SK-N-SH (cell line): ENCODE data around the gene PHF20. TPM values are rescaled to one million over a fixed set of nuclear protein-coding genes. Genes with fewer than 3 reads are reported as not detected.

Experiments
- CTCF ChIA-PET: fragments of 300-600, 350-600 bp; formaldehyde crosslinking; extraction: SDS; loops from one replicate; lab custom pipeline; 2021; lab: Yijun Ruan, JAX
- POLR2A ChIA-PET: fragments of 350-600 bp; sonication (Branson Sonifier 250); formaldehyde crosslinking; extraction: SDS; loops from one replicate; lab custom pipeline; 2020; ENCODE audit warnings: antibody characterized with exemption, inconsistent platforms; lab: Yijun Ruan, JAX
- DNase-seq: peaks from one replicate; pipeline ENCODE4 v3.0.0; 2012
- H2AFZ ChIP-seq: fragments of 200-600 bp; sonication (generic); 2 replicates; pipeline ENCODE4 v1.8.1; 2016; ENCODE audit warnings: antibody characterized with exemption, mild to moderate bottlenecking, low read depth
- H3F3A ChIP-seq: fragments of 200-600 bp; sonication (generic); replicated peaks from 2 replicates; pipeline ENCODE3; 2016; ENCODE audit warnings: antibody characterized with exemption, mild to moderate bottlenecking; ENCODE audit not compliant: insufficient read depth
- H3K27ac ChIP-seq, 2 experiments: fragments of 200-500 bp in 1 of 2; fragments of 200-600 bp in 1 of 2; sonication (Bioruptor generic) in 1 of 2; sonication (generic), shearing (Covaris generic) in 1 of 2; 2 replicates each; pipeline versions ENCODE4 v1.5.1 to v1.6.1; 2014 to 2016; ENCODE audit warnings: low read depth in 2 of 2, inconsistent platforms in 1 of 2, low read length in 1 of 2, mild to moderate bottlenecking in 1 of 2, mixed read lengths in 1 of 2
- H3K27me3 ChIP-seq: fragments of 200-600 bp; sonication (generic), shearing (Covaris generic); 2 replicates; pipeline ENCODE4 v1.6.1; 2016; ENCODE audit warnings: mixed run types; ENCODE audit not compliant: insufficient read depth
- H3K36me3 ChIP-seq, 2 experiments: fragments of 200-500 bp in 1 of 2; fragments of 200-600 bp in 1 of 2; sonication (Bioruptor generic) in 1 of 2; sonication (generic) in 1 of 2; replicated peaks in 1 of 2; 2 replicates each; pipeline versions ENCODE3 to v1.5.1; 2014 to 2016; ENCODE audit warnings: low read length in 1 of 2, mild to moderate bottlenecking in 1 of 2; ENCODE audit not compliant: insufficient read depth in 2 of 2, control insufficient read depth in 1 of 2
- H3K4me1 ChIP-seq, 2 experiments: fragments of 200-500 bp in 1 of 2; fragments of 200-600 bp in 1 of 2; sonication (Bioruptor generic) in 1 of 2; sonication (generic), shearing (Covaris generic) in 1 of 2; 2 replicates each; pipeline versions ENCODE4 v1.5.1 to v1.6.1; 2014 to 2016; ENCODE audit warnings: low read depth in 1 of 2, low read length in 1 of 2, mixed run types in 1 of 2; ENCODE audit not compliant: insufficient read depth in 2 of 2, control insufficient read depth in 1 of 2
- H3K4me2 ChIP-seq: fragments of 200-600 bp; sonication (generic), shearing (Covaris generic); 2 replicates; pipeline ENCODE4 v1.6.1; 2017; ENCODE audit warnings: mixed run types
- H3K4me3 ChIP-seq, 2 experiments: fragments of 200-500 bp in 1 of 2; fragments of 200-600 bp in 1 of 2; sonication (Bioruptor generic) in 1 of 2; sonication (generic), shearing (Covaris generic) in 1 of 2; 2 replicates each; pipeline versions ENCODE4 v1.5.1 to v1.8.1; 2014 to 2016; ENCODE audit warnings: low read depth in 2 of 2, inconsistent platforms in 1 of 2, low read length in 1 of 2, mild to moderate bottlenecking in 1 of 2, mixed read lengths in 1 of 2, moderate library complexity in 1 of 2
- H3K79me2 ChIP-seq: fragments of 200-600 bp; sonication (generic); 2 replicates; pipeline ENCODE4 v1.8.1; 2017; ENCODE audit warnings: mild to moderate bottlenecking; ENCODE audit not compliant: insufficient read depth
- H3K9ac ChIP-seq: fragments of 200-600 bp; sonication (generic); 2 replicates; pipeline ENCODE4 v1.6.1; 2017; ENCODE audit warnings: mixed run types
- H3K9me2 ChIP-seq: fragments of 200-600 bp; sonication (generic); 2 replicates; pipeline ENCODE4 v1.6.1; 2017; ENCODE audit warnings: mixed run types
- H3K9me3 ChIP-seq: fragments of 200-600 bp; sonication (generic); 2 replicates; pipeline ENCODE4 v1.6.1; 2017; ENCODE audit warnings: mixed run types, mild to moderate bottlenecking, moderate library complexity
- H4K20me1 ChIP-seq: fragments of 200-600 bp; sonication (generic); 2 replicates; pipeline ENCODE4 v1.6.1; 2017; ENCODE audit warnings: mild to moderate bottlenecking, mixed run types; ENCODE audit not compliant: insufficient read depth
- CTCF ChIP-seq: fragments of 200-600 bp; sonication (generic); IDR thresholded peaks from 2 replicates; pipeline ENCODE4 v1.6.1; 2017; ENCODE audit warnings: antibody characterized with exemption, mild to moderate bottlenecking, moderate library complexity
- EZH2phosphoT487 ChIP-seq: fragments of 200-600 bp; sonication (generic); IDR thresholded peaks from 2 replicates; pipeline ENCODE4 v1.6.1; 2017; ENCODE audit warnings: low read depth, mixed run types, mild to moderate bottlenecking, antibody characterized with exemption, moderate library complexity, borderline replicate concordance
- GABPA ChIP-seq: IDR thresholded peaks from 2 replicates; pipeline ENCODE4 v1.4.0; 2012; ENCODE audit warnings: low read depth, mild to moderate bottlenecking
- IRF3 ChIP-seq: fragments of 150-350 bp; IDR thresholded peaks from 2 replicates; pipeline ENCODE4 v1.6.1; 2016; ENCODE audit warnings: mild to moderate bottlenecking, low read depth, low read length
- NFIC ChIP-seq: IDR thresholded peaks from 2 replicates; pipeline ENCODE4 v1.4.0; 2012; ENCODE audit warnings: borderline replicate concordance
- NRF1 ChIP-seq: IDR thresholded peaks from 2 replicates; pipeline ENCODE4 v1.6.1; 2012; ENCODE audit warnings: low read depth, mild to moderate bottlenecking, low read length
- RAD21 ChIP-seq: IDR thresholded peaks from 2 replicates; pipeline ENCODE4 v1.6.1; 2012; ENCODE audit warnings: mild to moderate bottlenecking, low read length
- RCOR1 ChIP-seq: fragments of 150-350 bp; IDR thresholded peaks from 2 replicates; pipeline ENCODE4 v1.6.1; 2017; ENCODE audit warnings: antibody characterized with exemption, low read length
- REST ChIP-seq: IDR thresholded peaks from 2 replicates; pipeline ENCODE4 v1.6.1; 2012; ENCODE audit warnings: mild to moderate bottlenecking, low read depth, low read length, moderate library complexity
- RFX5 ChIP-seq: IDR thresholded peaks from 2 replicates; pipeline ENCODE4 v1.6.1; 2012; ENCODE audit warnings: mild to moderate bottlenecking, improper control_type of control experiment, low read length
- RXRA ChIP-seq: IDR thresholded peaks from 2 replicates; pipeline ENCODE4 v1.4.0; 2012; ENCODE audit warnings: low read depth, mild to moderate bottlenecking, borderline replicate concordance
- SIN3A ChIP-seq: IDR thresholded peaks from 2 replicates; pipeline ENCODE4 v1.6.1; 2012; ENCODE audit warnings: low read depth, mild to moderate bottlenecking, low read length, moderate library complexity, borderline replicate concordance
- TAF1 ChIP-seq: IDR thresholded peaks from 2 replicates; pipeline ENCODE4 v1.6.1; 2012; ENCODE audit warnings: low read depth, mild to moderate bottlenecking, low read length, moderate library complexity, borderline replicate concordance
- TCF12 ChIP-seq: IDR thresholded peaks from 2 replicates; pipeline ENCODE4 v1.4.0; 2012
- TEAD4 ChIP-seq: IDR thresholded peaks from 2 replicates; pipeline ENCODE4 v1.4.0; 2012; ENCODE audit warnings: mild to moderate bottlenecking, borderline replicate concordance; ENCODE audit not compliant: insufficient read depth
- YY1 ChIP-seq: IDR thresholded peaks from 2 replicates; pipeline ENCODE4 v1.4.0; 2012; ENCODE audit warnings: low read depth, mild to moderate bottlenecking
- WGBS: methylation state at CpG from one replicate; pipeline ENCODE4 v1.1.6; 2017; ENCODE audit warnings: low lambda C conversion rate; 5-methylcytosine and 5-hydroxymethylcytosine counted together
- polyA plus RNA-seq, 3 experiments: library from polyadenylated mRNA; depleted of rRNA; stranded (reverse); fragments of >200 nt; gene quantifications; 2 replicates each; pipeline ENCODE4 v1.2.3, GENCODE V29; 2012
- TF ChIP-seq, protein P1 (sequence below): IDR thresholded peaks from 2 replicates; pipeline ENCODE4 v1.4.0; 2012; ENCODE audit warnings: low read depth, borderline replicate concordance

Gene PHF20
- polyA plus RNA-seq, 1 of the 3 experiments (the other 2 are of a cell fraction) = 23.8 TPM

DNA sequence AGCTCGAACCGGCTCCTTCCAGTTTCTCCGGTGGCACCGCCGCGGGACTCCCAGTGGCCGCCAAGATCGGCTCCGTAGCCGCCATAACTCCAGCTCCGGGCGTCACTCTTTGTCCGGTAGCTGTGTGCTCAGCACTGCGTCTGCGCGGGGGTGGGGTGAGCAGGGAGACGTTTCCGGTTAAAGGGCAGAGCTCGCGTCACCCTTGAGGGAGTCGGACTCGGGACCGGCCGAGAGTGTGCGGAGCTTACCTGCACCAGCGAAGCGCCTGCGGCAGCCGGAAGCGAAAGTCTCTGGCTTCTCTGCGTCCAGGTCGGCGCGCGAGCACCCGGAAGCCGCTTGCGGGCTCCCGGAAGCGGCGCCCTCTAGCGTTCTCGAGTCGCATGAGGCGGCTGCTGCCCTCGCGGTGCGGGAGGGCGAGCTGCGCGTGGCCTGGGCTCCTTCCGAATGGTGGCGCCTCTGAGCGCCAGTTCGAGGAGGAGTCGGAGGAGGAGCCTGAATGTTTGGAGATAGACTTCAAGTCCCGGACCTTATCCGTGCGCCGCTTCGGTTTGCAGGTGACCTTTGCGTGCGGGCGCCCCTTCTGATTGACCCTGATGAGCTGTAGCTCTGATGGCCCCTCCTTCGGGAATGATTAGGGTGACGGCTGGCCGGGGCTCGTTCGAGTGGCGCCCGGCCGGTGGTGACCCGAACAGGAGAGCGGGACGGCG lies 182.5 kb downstream of the PHF20 start, which contains the start of gene SCAND1 (continued):
- TF ChIP-seq IRF3 (no peak), RCOR1 (peak; percentile 60), REST (peak; percentile 42), RFX5 (0 out of 2 replicates have a peak, but pooled peaks have one; percentile 54), CTCF (peak; percentile 93), YY1 (peak; percentile 89; the same call in 1 of the 2 replicates), TEAD4 (no peak), GABPA (peak; percentile 98)
- TF ChIP-seq, protein P1, sequence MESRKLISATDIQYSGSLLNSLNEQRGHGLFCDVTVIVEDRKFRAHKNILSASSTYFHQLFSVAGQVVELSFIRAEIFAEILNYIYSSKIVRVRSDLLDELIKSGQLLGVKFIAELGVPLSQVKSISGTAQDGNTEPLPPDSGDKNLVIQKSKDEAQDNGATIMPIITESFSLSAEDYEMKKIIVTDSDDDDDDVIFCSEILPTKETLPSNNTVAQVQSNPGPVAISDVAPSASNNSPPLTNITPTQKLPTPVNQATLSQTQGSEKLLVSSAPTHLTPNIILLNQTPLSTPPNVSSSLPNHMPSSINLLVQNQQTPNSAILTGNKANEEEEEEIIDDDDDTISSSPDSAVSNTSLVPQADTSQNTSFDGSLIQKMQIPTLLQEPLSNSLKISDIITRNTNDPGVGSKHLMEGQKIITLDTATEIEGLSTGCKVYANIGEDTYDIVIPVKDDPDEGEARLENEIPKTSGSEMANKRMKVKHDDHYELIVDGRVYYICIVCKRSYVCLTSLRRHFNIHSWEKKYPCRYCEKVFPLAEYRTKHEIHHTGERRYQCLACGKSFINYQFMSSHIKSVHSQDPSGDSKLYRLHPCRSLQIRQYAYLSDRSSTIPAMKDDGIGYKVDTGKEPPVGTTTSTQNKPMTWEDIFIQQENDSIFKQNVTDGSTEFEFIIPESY = no peak

DNA sequence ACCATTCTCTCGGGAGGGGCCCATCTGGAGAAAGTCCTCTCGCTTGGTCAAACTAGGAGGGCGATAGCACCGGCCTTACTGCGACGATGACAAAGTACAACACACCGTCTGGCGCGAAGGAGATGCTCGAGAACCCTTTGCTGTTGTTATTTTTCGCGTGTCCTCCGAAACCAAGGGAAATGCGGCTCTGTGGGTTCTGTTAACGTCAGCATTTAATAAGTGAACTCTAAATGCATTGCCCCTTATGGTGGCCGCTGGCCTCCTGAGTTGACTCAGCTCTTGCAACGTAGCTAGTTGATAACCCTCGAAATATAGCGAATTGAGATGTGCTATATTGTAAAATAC lies 183.1 kb downstream of the PHF20 start:
- ChIA-PET CTCF (interaction anchor here (0.9 to 4.4 kb wide), 35 partner anchors 9 to 510 kb away, joined by 3 to 40 read pairs (median 5); partner anchors contain the start of gene PHF20), POLR2A (interaction anchor here (0.8 to 2.8 kb wide), 12 partner anchors 9 to 413 kb away, joined by 3 to 34 read pairs (median 4); partner anchors contain the start of genes ERGIC3 and RBM39)
- DNase-seq = no peak
- Histone ChIP-seq H3K36me3 (peaks cover 0 to 12% of the 10 kb centered on the region in 2 experiments), H2AFZ (peak overlapping the region; percentile 91), H3K27me3 (no peaks in the 10 kb centered on the region), H3K27ac (peak overlapping the region; percentile 93 to 96), H3K9ac (peak overlapping the region; percentile 95), H3K4me3 (peak overlapping the region; percentile 88), H3K79me2 (peaks cover 37% of the 10 kb centered on the region), H3K4me2 (peak overlapping the region; percentile 83), H3K4me1 (peaks cover 11 to 14% of the 10 kb centered on the region in 2 experiments; a peak in 2 of 4 replicates), H3K9me2 (no peaks in the 10 kb centered on the region), H3K9me3 (no peaks in the 10 kb centered on the region), H3F3A (peaks cover 17% of the 10 kb centered on the region), H4K20me1 (no peaks in the 10 kb centered on the region)
- under 1% methylated on average over 14 of the region's 19 CpGs for WGBS
- TF ChIP-seq TCF12 = no peak
- TF ChIP-seq NRF1 = no peak
- TF ChIP-seq RFX5 = no peak
- TF ChIP-seq SIN3A = no peak
- TF ChIP-seq RXRA = no peak
- no peak for TF ChIP-seq RAD21
- no peak for TF ChIP-seq TAF1
- no peak for TF ChIP-seq CTCF
- no peak for TF ChIP-seq NFIC
- no peak for TF ChIP-seq EZH2phosphoT487
- no peak for TF ChIP-seq RCOR1
